Measurements from ENCODE around the gene RAMP3. TPM values are rescaled to one million over a fixed set of nuclear protein-coding genes. Genes with fewer than 3 reads are reported as not detected.

RAMP3 gene
- total RNA-seq, 6 experiments from 2014 or later = 3.6 to 25.9 (median 23.4) TPM

DNA sequence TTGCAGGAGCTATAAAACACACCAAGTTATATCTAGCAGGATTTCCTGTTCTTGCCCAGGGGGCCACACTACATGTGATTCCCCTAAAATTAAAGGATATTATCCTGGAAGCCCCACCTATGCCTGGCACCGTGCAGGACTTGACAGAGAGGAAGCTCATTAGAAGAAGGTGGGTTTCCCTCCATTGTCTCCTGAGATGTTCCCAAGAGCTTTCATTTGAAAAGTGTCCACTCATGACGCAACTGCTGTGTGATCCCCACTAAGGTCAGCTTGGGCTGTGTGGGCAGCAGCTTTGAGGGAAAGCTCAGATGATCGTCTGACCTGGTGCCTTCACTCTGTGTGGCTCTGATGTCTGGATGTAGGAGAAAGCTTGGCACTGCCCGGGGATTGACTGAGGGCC is 53.5 kb downstream of the RAMP3 start:
- Histone ChIP-seq H3K36me3 (no peaks in the 10 kb centered on the region), H3K4me1 (no peaks in the 10 kb centered on the region), H3K9me3 (no peaks in the 10 kb centered on the region), H3K4me3 (no peak overlapping the region), H3K27me3 (no peaks in the 10 kb centered on the region), H3K27ac (no peak overlapping the region)
- DNase-seq (no peak), ATAC-seq (peak in 2 of 4 donors; percentile 45 to 60)
- 29% methylated on average over 3 of the region's 4 CpGs for WGBS (ENCODE audit: insufficient coverage, low coverage, low lambda C conversion rate, missing lambda C conversion rate)
- intact Hi-C loops (cut with DNase I) = no loop called here
- TF ChIP-seq POLR2A (IDR thresholded peaks at IDR 0.05) = no peak
- TF ChIP-seq, protein P1, sequence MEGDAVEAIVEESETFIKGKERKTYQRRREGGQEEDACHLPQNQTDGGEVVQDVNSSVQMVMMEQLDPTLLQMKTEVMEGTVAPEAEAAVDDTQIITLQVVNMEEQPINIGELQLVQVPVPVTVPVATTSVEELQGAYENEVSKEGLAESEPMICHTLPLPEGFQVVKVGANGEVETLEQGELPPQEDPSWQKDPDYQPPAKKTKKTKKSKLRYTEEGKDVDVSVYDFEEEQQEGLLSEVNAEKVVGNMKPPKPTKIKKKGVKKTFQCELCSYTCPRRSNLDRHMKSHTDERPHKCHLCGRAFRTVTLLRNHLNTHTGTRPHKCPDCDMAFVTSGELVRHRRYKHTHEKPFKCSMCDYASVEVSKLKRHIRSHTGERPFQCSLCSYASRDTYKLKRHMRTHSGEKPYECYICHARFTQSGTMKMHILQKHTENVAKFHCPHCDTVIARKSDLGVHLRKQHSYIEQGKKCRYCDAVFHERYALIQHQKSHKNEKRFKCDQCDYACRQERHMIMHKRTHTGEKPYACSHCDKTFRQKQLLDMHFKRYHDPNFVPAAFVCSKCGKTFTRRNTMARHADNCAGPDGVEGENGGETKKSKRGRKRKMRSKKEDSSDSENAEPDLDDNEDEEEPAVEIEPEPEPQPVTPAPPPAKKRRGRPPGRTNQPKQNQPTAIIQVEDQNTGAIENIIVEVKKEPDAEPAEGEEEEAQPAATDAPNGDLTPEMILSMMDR (IDR thresholded peaks at IDR 0.05) = no peak

DNA sequence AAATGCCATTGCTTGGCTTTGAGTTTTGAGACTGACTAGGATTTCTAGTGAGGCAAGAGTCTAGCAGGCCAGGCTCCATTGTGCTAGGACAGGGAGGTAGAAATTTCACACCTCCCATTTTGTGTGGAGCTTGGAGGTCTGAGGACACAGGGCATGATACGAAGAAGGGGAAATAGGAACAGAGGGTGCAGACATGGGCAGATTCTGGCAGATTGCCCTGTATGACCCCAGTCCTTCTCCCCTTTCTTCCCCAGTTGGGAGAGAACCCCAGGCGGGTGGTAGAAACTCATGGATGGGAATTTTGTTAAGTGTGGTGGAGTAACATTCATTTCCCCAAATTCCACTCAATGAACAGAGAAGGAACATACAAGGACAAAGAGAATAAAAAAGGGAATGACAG is 54.4 kb downstream of the RAMP3 start:
- TF ChIP-seq, protein P1 (IDR thresholded peaks at IDR 0.05) = no peak
- TF ChIP-seq POLR2A (IDR thresholded peaks at IDR 0.05) = no peak
- H3K36me3 ChIP-seq = no peaks in the 10 kb centered on the region
- no peaks in the 10 kb centered on the region for H3K27me3 ChIP-seq
- 79% methylated on average over 2 of the region's 2 CpGs for WGBS (ENCODE audit: insufficient coverage, low coverage, low lambda C conversion rate, missing lambda C conversion rate)
- intact Hi-C loops (cut with DNase I) = no loop called here
- DNase-seq (no peak), ATAC-seq (no peak)
- no peak overlapping the region for H3K27ac ChIP-seq
- no peak overlapping the region for H3K4me3 ChIP-seq
- no peaks in the 10 kb centered on the region for H3K4me1 ChIP-seq
- H3K9me3 ChIP-seq = no peaks in the 10 kb centered on the region

DNA sequence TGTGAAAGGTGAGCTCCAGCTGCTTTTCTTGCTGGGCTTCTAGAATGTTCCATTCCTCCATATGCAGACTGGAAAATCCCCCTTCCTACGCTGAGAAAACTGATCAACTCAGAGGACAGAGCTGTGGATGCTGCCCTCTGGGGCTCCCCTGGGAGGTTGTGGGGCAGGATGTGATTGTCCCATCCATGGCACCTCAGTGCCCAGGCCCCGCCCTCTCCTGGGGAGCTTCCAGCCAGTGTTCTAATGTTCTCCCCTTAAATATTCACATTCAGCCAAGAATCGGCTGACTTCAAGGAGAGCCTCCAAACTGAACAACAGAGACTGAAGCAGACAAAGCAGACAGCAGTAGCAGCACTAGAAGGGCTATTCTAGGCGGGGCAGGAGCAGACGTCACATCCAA is 55.0 kb downstream of the RAMP3 start:
- Histone ChIP-seq H3K9me3 (no peaks in the 10 kb centered on the region), H3K27me3 (no peaks in the 10 kb centered on the region), H3K4me1 (no peaks in the 10 kb centered on the region), H3K36me3 (no peaks in the 10 kb centered on the region), H3K27ac (no peak overlapping the region), H3K4me3 (no peak overlapping the region)
- no peak for TF ChIP-seq POLR2A (IDR thresholded peaks at IDR 0.05)
- TF ChIP-seq, protein P1 (IDR thresholded peaks at IDR 0.05) = no peak
- 66% methylated on average over 5 of the region's 5 CpGs for WGBS (ENCODE audit: insufficient coverage, low coverage, low lambda C conversion rate, missing lambda C conversion rate)
- intact Hi-C loops (cut with DNase I) = no loop called here
- ATAC-seq = no peak
- DNase-seq = no peak

DNA sequence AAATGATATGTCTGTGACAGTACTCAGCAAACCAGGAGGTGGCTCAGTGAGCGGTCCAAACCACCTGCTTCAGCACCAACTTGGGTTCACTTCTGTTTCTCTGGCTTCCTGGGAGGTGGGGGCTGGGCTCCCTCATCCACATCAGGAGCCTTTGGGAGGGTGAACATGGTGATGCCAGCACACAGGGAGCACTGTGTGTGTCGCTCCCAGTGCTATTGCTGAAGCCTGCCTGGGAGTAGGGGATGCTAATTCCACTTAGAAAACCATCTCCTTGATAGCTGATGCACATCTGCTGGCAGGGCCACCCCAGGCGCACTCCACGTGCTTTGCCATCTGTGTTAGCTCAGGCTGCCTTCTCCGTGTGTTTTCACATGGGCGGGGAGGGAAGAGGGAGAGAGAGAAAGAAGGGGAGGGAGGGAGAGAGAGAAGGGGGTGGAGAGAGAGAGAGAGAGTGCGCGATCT is 58.0 kb downstream of the RAMP3 start:
- Histone ChIP-seq H3K9me3 (no peaks in the 10 kb centered on the region), H3K27me3 (no peaks in the 10 kb centered on the region), H3K4me1 (no peaks in the 10 kb centered on the region), H3K36me3 (no peaks in the 10 kb centered on the region), H3K4me3 (no peak overlapping the region), H3K27ac (no peak overlapping the region)
- ATAC-seq = no peak
- WGBS (ENCODE audit: insufficient coverage, low coverage, low lambda C conversion rate, missing lambda C conversion rate) = 29% methylated on average over 8 of the region's 8 CpGs
- intact Hi-C loops (cut with DNase I) = no loop called here
- no peak for TF ChIP-seq POLR2A (IDR thresholded peaks at IDR 0.05)
- TF ChIP-seq, protein P1 (IDR thresholded peaks at IDR 0.05) = no peak
- no peak for DNase-seq

DNA sequence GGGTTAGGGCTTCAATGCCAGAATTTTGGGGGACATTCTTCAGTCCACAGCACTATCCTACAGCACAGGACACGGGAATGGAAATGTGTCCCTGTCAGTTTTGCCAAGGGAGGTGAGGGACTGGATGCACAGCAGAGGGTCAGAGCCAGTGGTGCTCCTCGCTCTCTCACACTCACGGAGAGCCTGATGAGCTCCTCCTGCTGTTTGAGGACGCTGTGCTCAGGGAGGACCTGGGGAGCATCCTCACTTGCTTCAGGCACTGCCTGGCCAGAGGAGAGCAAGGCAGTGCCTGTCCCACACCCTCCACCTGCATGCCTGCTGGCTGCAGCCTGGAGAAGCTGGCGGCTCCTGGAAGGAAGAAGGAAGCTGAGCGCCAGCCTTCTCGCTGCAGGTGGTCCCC is 58.6 kb downstream of the RAMP3 start:
- intact Hi-C loops (cut with DNase I) = no loop called here
- H3K27me3 ChIP-seq = no peaks in the 10 kb centered on the region
- ATAC-seq = no peak
- no peak for DNase-seq
- H3K27ac ChIP-seq = no peak overlapping the region
- no peaks in the 10 kb centered on the region for H3K9me3 ChIP-seq
- no peaks in the 10 kb centered on the region for H3K4me1 ChIP-seq
- no peak overlapping the region for H3K4me3 ChIP-seq
- TF ChIP-seq POLR2A (IDR thresholded peaks at IDR 0.05) = no peak
- TF ChIP-seq, protein P1 (IDR thresholded peaks at IDR 0.05) = no peak
- WGBS (ENCODE audit: insufficient coverage, low coverage, low lambda C conversion rate, missing lambda C conversion rate) = 0% methylated on average over 1 of the region's 7 CpGs
- H3K36me3 ChIP-seq = no peaks in the 10 kb centered on the region
